CD4-positive, alpha-beta T cell treated with Interleukin-15 for 4 hours (primary cell): Measurements from ENCODE around the gene POP7.
"Not testable (repeated sequence)": the region's sequence is repeated elsewhere in the genome, so short reads cannot be mapped to it uniquely, and the experiment has no call there.

Source experiments
- DNase-seq: peaks from one replicate; pipeline ENCODE4 v3.0.0-alpha.2; 2020; ENCODE audit warnings: low spot score

The POP7 gene

GRCh38 chr7:100692578-100692961, 13.4 kb upstream of the POP7 start:
- DNase-seq = no peak

GRCh38 chr7:100693312-100694097, 12.4 kb upstream of the POP7 start:
- no peak for DNase-seq

GRCh38 chr7:100694098-100694745, 11.7 kb upstream of the POP7 start, which contains the start of gene GIGYF1:
TSS of gene GIGYF1 (minus strand) at chr7:100694250. CDS start at chr7:100688238, 6,012 bp downstream.
- DNase-seq = peak; percentile 59

DNA sequence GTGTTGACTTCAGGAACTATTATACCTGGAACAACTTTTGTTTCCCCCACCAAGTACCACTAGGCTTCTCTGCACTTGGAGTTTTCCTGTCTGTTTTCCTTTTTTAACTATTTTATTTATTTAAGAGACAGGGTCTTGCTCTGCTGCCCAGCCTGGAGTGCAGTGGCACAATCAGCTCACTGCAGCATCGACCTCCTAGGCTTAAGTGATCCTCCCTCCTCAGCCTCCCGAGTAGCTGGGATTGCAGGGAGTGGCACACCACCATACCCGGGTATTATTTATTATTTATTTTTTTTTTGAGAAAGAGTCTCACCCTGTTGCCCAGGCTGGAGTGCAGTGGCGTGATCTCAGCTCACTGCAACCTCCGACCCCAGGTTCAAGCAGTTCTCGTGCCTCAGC, 9.8 kb upstream of the POP7 start:
- no peak for DNase-seq

- DNase-seq = no peak
Measured at GRCh38 chr7:100699018-100699417, 6.9 kb upstream of the POP7 start.

GRCh38 chr7:100701089-100701488, 4.8 kb upstream of the POP7 start:
- DNase-seq = not testable (repeated sequence)

DNA sequence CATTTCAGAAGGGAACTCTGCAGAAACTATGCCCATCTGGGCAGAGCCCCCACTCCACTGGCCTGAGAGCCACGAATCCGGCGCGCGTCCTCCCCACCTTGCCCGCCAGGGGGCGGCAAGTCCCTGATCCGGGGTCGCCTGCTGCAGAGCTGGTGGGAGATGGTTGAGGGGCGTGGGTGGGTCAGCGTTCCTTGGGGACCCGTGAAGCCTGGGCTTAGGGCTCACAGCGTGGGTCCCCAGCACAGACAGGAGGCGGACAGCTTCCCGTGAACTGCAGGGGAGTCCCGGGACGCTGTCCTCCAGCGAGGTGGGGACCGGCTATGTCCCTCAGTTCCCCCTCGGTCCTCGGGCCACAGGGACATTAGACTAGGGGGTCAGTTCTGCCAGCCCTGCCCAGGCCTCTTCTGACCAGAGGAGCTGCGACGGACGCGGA, 585 bp upstream of the POP7 start:
- peak; percentile 70 for DNase-seq

DNA sequence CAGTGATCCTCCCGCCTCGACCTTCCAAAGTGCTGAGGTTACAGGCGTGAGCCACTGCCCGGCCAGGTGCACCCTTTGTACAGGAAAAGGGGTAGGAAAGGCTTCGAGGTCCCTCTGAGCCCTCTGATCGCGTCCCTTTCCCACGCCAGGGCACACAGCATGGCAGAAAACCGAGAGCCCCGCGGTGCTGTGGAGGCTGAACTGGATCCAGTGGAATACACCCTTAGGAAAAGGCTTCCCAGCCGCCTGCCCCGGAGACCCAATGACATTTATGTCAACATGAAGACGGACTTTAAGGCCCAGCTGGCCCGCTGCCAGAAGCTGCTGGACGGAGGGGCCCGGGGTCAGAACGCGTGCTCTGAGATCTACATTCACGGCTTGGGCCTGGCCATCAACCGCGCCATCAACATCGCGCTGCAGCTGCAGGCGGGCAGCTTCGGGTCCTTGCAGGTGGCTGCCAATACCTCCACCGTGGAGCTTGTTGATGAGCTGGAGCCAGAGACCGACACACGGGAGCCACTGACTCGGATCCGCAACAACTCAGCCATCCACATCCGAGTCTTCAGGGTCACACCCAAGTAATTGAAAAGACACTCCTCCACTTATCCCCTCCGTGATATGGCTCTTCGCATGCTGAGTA, 871 bp downstream of the POP7 start:
- no peak for DNase-seq

- DNase-seq = no peak
Measured at GRCh38 chr7:100708395-100708794, 2.5 kb downstream of the POP7 start.

- no peak for DNase-seq
Measured at GRCh38 chr7:100710452-100710851, 4.5 kb downstream of the POP7 start.

DNA sequence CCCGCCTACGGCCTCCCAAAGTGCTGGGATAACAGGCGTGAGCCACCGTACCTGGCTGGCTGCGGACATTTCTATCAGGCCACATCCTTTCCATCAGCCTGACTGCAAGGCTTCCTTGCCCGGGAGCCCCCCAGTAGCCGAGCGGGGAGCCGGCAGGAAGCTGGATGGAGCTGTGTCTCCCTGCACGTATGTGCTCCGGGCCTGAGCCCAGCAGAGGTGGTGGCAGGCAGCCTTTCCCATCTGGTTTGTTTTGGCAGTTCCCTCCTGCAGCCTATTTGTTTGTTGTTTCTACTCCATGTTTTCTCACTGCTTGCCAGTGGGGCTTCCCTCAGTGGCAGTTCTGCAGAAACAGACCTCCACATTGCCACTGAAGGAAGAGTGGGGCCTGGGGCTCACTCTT, 5.4 kb downstream of the POP7 start:
- no peak for DNase-seq

DNA sequence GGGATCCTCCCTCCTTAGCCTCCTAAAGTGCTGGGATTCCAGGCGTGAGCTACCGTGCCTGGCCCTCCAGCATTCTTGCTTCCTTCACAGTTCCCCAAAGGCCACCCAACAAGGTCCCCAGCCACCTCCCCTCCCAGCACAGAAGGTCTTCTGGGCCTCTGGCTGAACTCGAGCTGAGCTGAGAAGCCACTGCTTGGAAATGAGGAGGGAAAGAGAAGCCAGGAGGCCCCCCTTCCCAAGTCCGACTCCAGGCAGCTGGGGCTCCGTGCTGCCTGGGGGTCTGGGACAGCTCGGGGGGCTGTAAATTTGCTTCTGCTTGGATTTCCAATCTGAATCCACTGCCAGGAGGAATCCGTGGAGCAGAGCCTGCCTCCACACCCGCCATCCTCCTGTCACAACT, 8.8 kb downstream of the POP7 start:
- no peak for DNase-seq

GRCh38 chr7:100717073-100717472, 11.2 kb downstream of the POP7 start:
- DNase-seq = not testable (repeated sequence)

DNA sequence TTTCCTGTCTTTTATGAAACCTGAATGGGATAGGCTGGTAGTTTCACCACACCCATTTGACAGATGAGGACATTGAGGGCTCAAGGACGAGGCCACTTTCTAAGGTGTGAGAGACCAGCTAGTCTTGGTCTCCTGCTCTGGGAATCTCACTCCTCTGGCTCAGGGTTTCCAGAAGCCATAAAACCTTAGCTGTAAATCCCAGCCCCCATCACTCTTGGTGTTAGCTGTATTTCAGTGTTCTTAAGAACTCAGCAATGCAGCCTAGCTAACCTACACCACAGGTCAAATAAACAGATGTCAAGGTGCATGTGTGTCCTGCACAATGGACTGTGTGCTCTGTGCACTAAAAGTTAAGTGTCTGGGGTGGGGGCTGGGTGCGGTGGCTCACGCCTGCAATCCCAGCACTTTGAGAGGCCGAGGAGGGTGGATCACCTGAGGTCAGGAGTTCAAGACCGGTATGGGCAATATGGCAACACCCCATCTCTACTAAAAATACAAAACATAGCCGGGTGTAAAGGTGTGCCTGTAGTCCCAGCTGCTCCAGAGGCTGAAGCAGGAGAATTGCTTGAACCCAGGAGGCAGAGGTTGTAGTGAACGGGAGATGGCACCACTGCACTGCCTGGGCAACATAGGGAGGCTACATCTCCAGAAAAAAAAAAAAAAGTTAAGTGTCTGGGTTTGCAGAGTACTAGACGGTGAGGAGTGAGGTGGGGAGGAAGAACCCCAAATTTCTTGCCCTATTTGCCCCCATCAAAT, 13.8 kb downstream of the POP7 start:
- no peak for DNase-seq

- no peak for DNase-seq
Measured at GRCh38 chr7:100720279-100720670, 14.4 kb downstream of the POP7 start, which contains the start of gene EPO. TSS of gene EPO (plus strand) at chr7:100720468. CDS start at chr7:100720981, 513 bp downstream.

DNA sequence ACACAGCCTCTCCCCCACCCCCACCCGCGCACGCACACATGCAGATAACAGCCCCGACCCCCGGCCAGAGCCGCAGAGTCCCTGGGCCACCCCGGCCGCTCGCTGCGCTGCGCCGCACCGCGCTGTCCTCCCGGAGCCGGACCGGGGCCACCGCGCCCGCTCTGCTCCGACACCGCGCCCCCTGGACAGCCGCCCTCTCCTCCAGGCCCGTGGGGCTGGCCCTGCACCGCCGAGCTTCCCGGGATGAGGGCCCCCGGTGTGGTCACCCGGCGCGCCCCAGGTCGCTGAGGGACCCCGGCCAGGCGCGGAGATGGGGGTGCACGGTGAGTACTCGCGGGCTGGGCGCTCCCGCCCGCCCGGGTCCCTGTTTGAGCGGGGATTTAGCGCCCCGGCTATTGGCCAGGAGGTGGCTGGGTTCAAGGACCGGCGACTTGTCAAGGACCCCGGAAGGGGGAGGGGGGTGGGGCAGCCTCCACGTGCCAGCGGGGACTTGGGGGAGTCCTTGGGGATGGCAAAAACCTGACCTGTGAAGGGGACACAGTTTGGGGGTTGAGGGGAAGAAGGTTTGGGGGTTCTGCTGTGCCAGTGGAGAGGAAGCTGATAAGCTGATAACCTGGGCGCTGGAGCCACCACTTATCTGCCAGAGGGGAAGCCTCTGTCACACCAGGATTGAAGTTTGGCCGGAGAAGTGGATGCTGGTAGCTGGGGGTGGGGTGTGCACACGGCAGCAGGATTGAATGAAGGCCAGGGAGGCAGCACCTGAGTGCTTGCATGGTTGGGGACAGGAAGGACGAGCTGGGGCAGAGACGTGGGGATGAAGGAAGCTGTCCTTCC, 15.0 kb downstream of the POP7 start:
- DNase-seq = no peak

- DNase-seq = no peak
Measured at GRCh38 chr7:100721505-100721812, 15.5 kb downstream of the POP7 start.

GRCh38 chr7:100722480-100723212, 16.7 kb downstream of the POP7 start:
- no peak for DNase-seq

DNA sequence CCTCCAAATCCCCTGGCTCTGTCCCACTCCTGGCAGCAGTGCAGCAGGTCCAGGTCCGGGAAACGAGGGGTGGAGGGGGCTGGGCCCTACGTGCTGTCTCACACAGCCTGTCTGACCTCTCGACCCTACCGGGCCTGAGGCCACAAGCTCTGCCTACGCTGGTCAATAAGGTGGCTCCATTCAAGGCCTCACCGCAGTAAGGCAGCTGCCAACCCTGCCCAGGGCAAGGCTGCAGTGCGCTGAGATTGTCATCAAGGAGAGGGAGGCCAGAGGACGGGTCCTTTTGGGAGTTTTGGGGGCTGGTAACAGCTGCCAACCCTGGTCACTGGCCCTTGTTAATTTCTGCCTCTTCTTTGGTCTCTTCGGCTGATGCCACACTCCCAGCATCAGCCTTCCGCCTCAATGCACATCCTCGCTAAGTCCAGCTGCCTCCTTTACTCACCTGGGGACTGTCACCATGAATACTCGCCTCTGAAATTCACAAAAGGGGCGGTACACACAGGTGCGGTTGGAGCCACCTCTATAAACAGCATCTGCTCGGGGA, 17.9 kb downstream of the POP7 start:
- no peak for DNase-seq

DNA sequence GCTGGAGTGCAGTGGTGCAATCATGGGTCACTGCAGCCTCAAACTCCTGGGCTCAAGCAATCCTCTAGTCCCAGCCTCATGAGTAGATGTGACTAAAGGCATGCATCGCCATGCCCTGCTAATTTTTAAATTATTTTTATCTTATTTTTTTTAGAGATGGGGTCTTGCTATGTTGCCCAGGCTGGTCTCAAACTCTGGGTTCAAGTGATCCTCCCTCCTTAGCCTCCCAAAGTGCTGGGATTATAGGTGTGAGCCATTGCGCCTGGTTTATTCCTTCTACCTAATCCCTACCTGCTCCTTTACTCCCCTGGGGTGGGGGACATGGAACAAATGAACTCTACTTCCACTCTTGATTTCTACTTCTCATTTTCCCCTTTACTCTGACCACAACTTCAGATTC, 18.4 kb downstream of the POP7 start:
- DNase-seq = not testable (repeated sequence)
